Stimulated activated CD8-positive, alpha-beta memory T cell treated with anti-CD3 and anti-CD28 coated beads, Interleukin-15, amount 100 ng/mL, for 24 hours (primary cell): ENCODE data around the gene TLE3.

Experiments used
- DNase-seq: peaks from one replicate; pipeline ENCODE4 v3.0.0-alpha.2; 2020; ENCODE audit warnings: low read depth

TLE3 gene

GRCh38 chr15:70062321-70062956 lies 35.3 kb downstream of the TLE3 start:
- DNase-seq, result no peak

- no peak for DNase-seq
Measured at GRCh38 chr15:70061696-70062270, 35.9 kb downstream of the TLE3 start.

- DNase-seq, result no peak
Measured at GRCh38 chr15:70060993-70061305, 36.8 kb downstream of the TLE3 start.

- no peak for DNase-seq
Measured at GRCh38 chr15:70060214-70060992, 37.3 kb downstream of the TLE3 start.

- no peak for DNase-seq
Measured at GRCh38 chr15:70059476-70060213, 38.1 kb downstream of the TLE3 start.

GRCh38 chr15:70058642-70059360 lies 38.9 kb downstream of the TLE3 start:
- no peak for DNase-seq

- DNase-seq, result no peak
Measured at GRCh38 chr15:70057931-70058641, 39.6 kb downstream of the TLE3 start.

- no peak for DNase-seq
Measured at GRCh38 chr15:70056091-70056680, 41.5 kb downstream of the TLE3 start.

- DNase-seq, result no peak
Measured at GRCh38 chr15:70055601-70056051, 42.1 kb downstream of the TLE3 start.

GRCh38 chr15:70054884-70055387 lies 42.8 kb downstream of the TLE3 start:
- DNase-seq, result no peak

GRCh38 chr15:70054366-70054765 lies 43.4 kb downstream of the TLE3 start:
- no peak for DNase-seq

- DNase-seq, result no peak
Measured at GRCh38 chr15:70053716-70054229, 43.9 kb downstream of the TLE3 start.

GRCh38 chr15:70053001-70053715 lies 44.6 kb downstream of the TLE3 start:
- no peak for DNase-seq

- DNase-seq, result no peak
Measured at GRCh38 chr15:70051948-70052633, 45.6 kb downstream of the TLE3 start.

- DNase-seq, result no peak
Measured at GRCh38 chr15:70050970-70051369, 46.7 kb downstream of the TLE3 start.

GRCh38 chr15:70050441-70050840 lies 47.3 kb downstream of the TLE3 start:
- DNase-seq, result no peak

GRCh38 chr15:70049701-70050301 lies 47.9 kb downstream of the TLE3 start:
- DNase-seq, result no peak

- DNase-seq, result no peak
Measured at GRCh38 chr15:70048578-70049514, 48.9 kb downstream of the TLE3 start.
